CD4-positive, alpha-beta T cell treated with Interleukin-4 for 4 hours (primary cell): ENCODE results near the gene TOX2.

Source experiments
- DNase-seq: peaks from one replicate; pipeline ENCODE4 v3.0.0-alpha.2; 2020

Gene TOX2

GRCh38 chr20:44021900-44022299, 107.2 kb downstream of the TOX2 start:
- no peak for DNase-seq

- DNase-seq = no peak
Measured at GRCh38 chr20:44022464-44022863, 107.8 kb downstream of the TOX2 start.

- no peak for DNase-seq
Measured at GRCh38 chr20:44023515-44024371, 109.1 kb downstream of the TOX2 start.

- no peak for DNase-seq
Measured at GRCh38 chr20:44024820-44025580, 110.3 kb downstream of the TOX2 start.

- no peak for DNase-seq
Measured at GRCh38 chr20:44025756-44026155, 111.1 kb downstream of the TOX2 start.

GRCh38 chr20:44026647-44027342, 112.1 kb downstream of the TOX2 start:
- no peak for DNase-seq

- DNase-seq = no peak
Measured at GRCh38 chr20:44027343-44028002, 112.8 kb downstream of the TOX2 start.

- DNase-seq = no peak
Measured at GRCh38 chr20:44028003-44028730, 113.5 kb downstream of the TOX2 start.

- no peak for DNase-seq
Measured at GRCh38 chr20:44028868-44029847, 114.5 kb downstream of the TOX2 start.

GRCh38 chr20:44029848-44030230, 115.2 kb downstream of the TOX2 start:
- no peak for DNase-seq

- DNase-seq = no peak
Measured at GRCh38 chr20:44030394-44030793, 115.7 kb downstream of the TOX2 start.

- no peak for DNase-seq
Measured at GRCh38 chr20:44031001-44031574, 116.4 kb downstream of the TOX2 start.

- no peak for DNase-seq
Measured at GRCh38 chr20:44031781-44032582, 117.3 kb downstream of the TOX2 start.

- no peak for DNase-seq
Measured at GRCh38 chr20:44032583-44033331, 118.1 kb downstream of the TOX2 start.

GRCh38 chr20:44033344-44033743, 118.7 kb downstream of the TOX2 start:
- no peak for DNase-seq

- DNase-seq = no peak
Measured at GRCh38 chr20:44033873-44034272, 119.2 kb downstream of the TOX2 start.

- no peak for DNase-seq
Measured at GRCh38 chr20:44034451-44034850, 119.8 kb downstream of the TOX2 start.

- no peak for DNase-seq
Measured at GRCh38 chr20:44034965-44035635, 120.4 kb downstream of the TOX2 start.
